ENCODE measurements around the gene ESYT3. TPM values are rescaled to one million over a fixed set of nuclear protein-coding genes. Genes with fewer than 3 reads are reported as not detected.

Gene ESYT3
- total and polyA plus RNA-seq, 2 experiments from 2014 or later, result 3.5 to 8.2 TPM

GRCh38 chr3:138456961-138457862, 22.8 kb downstream of the ESYT3 start:
- no peaks in the 10 kb centered on the region for H3K27me3 ChIP-seq (ENCODE audit: insufficient read depth)
- H3K36me3 ChIP-seq (ENCODE audit: insufficient read depth), result no peaks in the 10 kb centered on the region
- no peak overlapping the region for H3K4me2 ChIP-seq
- no peak for ATAC-seq
- DNase-seq (ENCODE audit: low spot score), result no peak
- Mint-ChIP-seq H3K4me1 (0 out of 3 replicates have a peak, but pooled peaks cover 3% of the 10 kb centered on the region), H3K9me3 (peaks cover 6% of the 10 kb centered on the region; the same call in 1 of the 3 replicates), H3K36me3 (ENCODE audit: low read depth) (peaks cover 34% of the 10 kb centered on the region), H3K27me3 (ENCODE audit: insufficient read depth, low read depth, poor library complexity) (peaks cover 5% of the 10 kb centered on the region), H3K4me3 (no peak overlapping the region), H3K27ac (no peak overlapping the region)
- no peaks in the 10 kb centered on the region for H3K9me2 ChIP-seq (ENCODE audit: insufficient read depth)
- H3K27ac ChIP-seq (ENCODE audit: low read depth), result no peak overlapping the region
- H3K79me2 ChIP-seq (replicated peaks; ENCODE audit: insufficient read depth), result no peaks in the 10 kb centered on the region
- H2AFZ ChIP-seq, result no peak overlapping the region
- H3K4me1 ChIP-seq (ENCODE audit: insufficient read depth), result no peaks in the 10 kb centered on the region
- H3K4me3 ChIP-seq, result no peak overlapping the region
- H3F3A ChIP-seq (replicated peaks; ENCODE audit: low read depth), result no peaks in the 10 kb centered on the region
- TF ChIP-seq CTCF (conservative IDR thresholded peaks at IDR 0.05; ENCODE audit: low read depth in 2 of 2) (no peak), JUNB (IDR thresholded peaks at IDR 0.05; ENCODE audit: unreplicated experiment) (no peak), POLR2AphosphoS5 (IDR thresholded peaks at IDR 0.05; ENCODE audit: low read depth) (no peak), REST (IDR thresholded peaks at IDR 0.05; ENCODE audit: unreplicated experiment) (no peak), CREB1 (CRISPR knock-in tag; IDR thresholded peaks at IDR 0.05; ENCODE audit: low read depth) (no peak), NANOG (IDR thresholded peaks at IDR 0.05; ENCODE audit: borderline replicate concordance) (no peak), EZH2 (IDR thresholded peaks at IDR 0.05; ENCODE audit: low read depth, unreplicated experiment) (no peak), ZNF331 (CRISPR knock-in tag; IDR thresholded peaks at IDR 0.05; ENCODE audit: low read depth) (no peak), EZH2phosphoT487 (IDR thresholded peaks at IDR 0.05; ENCODE audit: unreplicated experiment) (no peak), STAT1 (IDR thresholded peaks at IDR 0.05; ENCODE audit: unreplicated experiment) (no peak), ETS1 (IDR thresholded peaks at IDR 0.05) (no peak), ZNF114 (CRISPR knock-in tag; IDR thresholded peaks at IDR 0.05) (no peak)
- TF ChIP-seq, protein P1, sequence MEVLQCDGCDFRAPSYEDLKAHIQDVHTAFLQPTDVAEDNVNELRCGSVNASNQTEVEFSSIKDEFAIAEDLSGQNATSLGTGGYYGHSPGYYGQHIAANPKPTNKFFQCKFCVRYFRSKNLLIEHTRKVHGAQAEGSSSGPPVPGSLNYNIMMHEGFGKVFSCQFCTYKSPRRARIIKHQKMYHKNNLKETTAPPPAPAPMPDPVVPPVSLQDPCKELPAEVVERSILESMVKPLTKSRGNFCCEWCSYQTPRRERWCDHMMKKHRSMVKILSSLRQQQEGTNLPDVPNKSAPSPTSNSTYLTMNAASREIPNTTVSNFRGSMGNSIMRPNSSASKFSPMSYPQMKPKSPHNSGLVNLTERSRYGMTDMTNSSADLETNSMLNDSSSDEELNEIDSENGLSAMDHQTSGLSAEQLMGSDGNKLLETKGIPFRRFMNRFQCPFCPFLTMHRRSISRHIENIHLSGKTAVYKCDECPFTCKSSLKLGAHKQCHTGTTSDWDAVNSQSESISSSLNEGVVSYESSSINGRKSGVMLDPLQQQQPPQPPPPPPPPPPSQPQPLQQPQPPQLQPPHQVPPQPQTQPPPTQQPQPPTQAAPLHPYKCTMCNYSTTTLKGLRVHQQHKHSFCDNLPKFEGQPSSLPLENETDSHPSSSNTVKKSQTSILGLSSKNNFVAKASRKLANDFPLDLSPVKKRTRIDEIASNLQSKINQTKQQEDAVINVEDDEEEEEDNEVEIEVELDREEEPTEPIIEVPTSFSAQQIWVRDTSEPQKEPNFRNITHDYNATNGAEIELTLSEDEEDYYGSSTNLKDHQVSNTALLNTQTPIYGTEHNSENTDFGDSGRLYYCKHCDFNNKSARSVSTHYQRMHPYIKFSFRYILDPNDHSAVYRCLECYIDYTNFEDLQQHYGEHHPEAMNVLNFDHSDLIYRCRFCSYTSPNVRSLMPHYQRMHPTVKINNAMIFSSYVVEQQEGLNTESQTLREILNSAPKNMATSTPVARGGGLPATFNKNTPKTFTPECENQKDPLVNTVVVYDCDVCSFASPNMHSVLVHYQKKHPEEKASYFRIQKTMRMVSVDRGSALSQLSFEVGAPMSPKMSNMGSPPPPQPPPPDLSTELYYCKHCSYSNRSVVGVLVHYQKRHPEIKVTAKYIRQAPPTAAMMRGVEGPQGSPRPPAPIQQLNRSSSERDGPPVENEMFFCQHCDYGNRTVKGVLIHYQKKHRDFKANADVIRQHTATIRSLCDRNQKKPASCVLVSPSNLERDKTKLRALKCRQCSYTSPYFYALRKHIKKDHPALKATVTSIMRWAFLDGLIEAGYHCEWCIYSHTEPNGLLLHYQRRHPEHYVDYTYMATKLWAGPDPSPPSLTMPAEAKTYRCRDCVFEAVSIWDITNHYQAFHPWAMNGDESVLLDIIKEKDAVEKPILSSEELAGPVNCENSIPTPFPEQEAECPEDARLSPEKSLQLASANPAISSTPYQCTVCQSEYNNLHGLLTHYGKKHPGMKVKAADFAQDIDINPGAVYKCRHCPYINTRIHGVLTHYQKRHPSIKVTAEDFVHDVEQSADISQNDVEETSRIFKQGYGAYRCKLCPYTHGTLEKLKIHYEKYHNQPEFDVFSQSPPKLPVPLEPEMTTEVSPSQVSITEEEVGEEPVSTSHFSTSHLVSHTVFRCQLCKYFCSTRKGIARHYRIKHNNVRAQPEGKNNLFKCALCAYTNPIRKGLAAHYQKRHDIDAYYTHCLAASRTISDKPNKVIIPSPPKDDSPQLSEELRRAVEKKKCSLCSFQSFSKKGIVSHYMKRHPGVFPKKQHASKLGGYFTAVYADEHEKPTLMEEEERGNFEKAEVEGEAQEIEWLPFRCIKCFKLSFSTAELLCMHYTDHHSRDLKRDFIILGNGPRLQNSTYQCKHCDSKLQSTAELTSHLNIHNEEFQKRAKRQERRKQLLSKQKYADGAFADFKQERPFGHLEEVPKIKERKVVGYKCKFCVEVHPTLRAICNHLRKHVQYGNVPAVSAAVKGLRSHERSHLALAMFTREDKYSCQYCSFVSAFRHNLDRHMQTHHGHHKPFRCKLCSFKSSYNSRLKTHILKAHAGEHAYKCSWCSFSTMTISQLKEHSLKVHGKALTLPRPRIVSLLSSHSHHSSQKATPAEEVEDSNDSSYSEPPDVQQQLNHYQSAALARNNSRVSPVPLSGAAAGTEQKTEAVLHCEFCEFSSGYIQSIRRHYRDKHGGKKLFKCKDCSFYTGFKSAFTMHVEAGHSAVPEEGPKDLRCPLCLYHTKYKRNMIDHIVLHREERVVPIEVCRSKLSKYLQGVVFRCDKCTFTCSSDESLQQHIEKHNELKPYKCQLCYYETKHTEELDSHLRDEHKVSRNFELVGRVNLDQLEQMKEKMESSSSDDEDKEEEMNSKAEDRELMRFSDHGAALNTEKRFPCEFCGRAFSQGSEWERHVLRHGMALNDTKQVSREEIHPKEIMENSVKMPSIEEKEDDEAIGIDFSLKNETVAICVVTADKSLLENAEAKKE (CRISPR knock-in tag; IDR thresholded peaks at IDR 0.05), result no peak
- H4K20me1 ChIP-seq (replicated peaks; ENCODE audit: insufficient read depth), result no peaks in the 10 kb centered on the region
